Measurements from ENCODE around the gene PPP1R10.

DNA sequence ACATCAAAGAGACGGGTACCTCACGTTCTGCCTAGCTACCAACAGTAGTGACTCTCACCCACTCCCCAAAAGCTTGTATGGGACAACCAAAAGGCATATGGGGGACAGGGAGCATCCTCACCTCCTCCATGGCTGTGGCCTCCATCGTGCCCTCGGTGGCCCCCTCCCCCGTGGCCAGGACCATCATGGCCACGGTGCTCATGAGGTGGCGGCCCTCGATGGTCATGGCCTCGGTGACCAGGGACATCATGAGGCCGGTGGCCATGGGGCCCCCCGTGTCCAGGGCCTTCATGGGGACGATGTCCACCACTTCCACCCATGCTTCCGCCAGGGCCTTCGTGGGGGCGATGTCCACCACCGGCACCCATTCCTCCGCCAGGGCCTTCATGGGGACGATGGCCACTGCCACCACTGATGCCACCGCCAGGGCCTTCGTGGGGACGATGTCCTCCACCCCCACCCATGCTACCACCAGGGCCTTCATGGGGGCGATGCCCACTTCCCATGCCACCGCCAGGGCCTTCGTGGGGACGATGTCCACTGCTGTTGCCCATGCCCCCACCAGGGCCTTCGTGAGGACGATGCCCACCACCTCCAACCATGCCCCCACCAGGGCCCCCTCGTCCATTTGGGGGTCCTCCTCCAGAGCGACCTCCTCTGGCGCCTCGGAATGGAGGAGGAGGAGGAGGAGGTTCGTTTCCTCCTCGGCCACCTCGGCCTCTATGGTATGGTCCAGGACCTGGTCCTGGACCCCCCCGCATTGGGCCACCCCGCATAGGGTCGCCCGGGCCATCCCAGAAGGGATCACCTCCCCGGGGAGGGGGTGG lies 15.0 kb downstream of the PPP1R10 start:
- TF ChIP-seq YY1 (IDR thresholded peaks at IDR 0.05; ENCODE audit: insufficient read depth, insufficient read length) (no peak), ZNF274 (IDR thresholded peaks at IDR 0.05; ENCODE audit: low read depth, low read length) (no peak), SUZ12 (IDR thresholded peaks at IDR 0.05; ENCODE audit: extremely low read depth, insufficient read depth, insufficient read length) (no peak)

All from NT2/D1 (cell line).